GF-D8 (cell line): ENCODE data around the gene TTLL5.
"Not testable (repeated sequence)": the region's sequence is repeated elsewhere in the genome, so short reads cannot be mapped to it uniquely, and the experiment has no call there.

Experiments used
- DNase-seq: peaks from one replicate; lab custom pipeline; 2025; lab: John Stamatoyannopoulos, UW

TTLL5 gene

DNA sequence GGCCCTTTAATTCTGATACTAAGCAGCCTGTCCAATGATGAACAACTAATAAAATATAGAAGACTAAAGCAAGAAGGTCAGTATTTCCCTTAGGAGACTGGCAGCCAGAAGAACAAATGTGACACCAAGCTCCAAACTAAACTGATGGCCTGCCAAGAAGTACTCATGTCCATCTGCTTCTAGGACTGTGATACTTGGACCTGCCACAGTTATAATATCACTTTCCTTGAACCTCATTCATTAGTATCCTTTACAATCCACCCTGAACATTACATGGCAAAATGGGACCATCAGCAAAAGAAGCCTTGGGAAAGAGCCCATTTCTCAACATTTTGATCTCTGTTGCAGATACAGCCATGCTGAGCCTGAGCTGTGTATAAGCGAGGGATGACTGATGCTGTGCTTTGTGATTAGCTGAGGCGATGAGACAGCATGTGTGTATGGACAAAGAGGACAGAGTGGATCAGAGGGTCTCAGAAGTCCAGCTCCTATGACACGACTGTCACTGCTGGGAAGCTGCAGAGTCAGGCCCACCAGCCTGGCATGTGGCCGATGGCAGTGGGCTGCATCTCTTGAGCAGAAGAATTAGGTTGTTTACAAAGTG, 246.8 kb downstream of the TTLL5 start:
- no peak for DNase-seq

DNA sequence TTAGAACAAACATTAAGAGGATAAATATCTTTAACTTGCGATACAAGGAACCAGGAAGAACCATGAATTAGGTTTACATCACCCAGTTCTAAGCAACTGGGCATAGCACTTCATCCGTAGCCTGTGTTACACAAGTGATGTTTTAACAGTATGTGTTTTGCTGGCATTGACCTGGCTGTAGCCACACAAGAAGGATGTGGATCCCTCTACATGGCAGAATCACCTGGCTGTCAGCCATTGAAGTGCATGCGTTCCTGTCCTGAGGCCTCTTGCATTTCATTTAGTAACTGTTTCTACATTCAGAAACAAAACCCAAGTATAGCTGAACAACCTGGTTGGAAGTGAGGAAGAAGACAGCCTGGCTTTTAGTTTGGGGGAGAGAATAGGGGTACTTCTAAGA, 248.6 kb downstream of the TTLL5 start:
- no peak for DNase-seq

DNA sequence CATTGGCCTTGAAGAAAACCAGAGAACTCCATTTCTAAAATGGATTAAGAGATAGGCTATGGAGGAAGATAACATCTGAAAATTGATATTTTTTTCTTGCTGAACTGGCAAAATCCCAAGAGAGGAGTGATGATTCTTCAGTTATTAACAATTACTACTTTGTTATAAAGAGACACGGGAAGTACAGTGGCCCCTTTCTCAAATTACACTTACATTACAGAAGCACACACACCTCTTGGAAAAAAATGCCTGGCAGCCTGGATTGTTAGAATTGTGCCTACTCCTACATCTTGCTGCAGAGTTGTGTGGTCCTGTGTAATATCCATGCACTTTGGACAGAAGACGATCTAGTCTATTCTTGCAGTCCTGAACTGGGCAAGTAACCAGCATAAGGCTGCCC, 249.0 kb downstream of the TTLL5 start:
- no peak for DNase-seq

DNA sequence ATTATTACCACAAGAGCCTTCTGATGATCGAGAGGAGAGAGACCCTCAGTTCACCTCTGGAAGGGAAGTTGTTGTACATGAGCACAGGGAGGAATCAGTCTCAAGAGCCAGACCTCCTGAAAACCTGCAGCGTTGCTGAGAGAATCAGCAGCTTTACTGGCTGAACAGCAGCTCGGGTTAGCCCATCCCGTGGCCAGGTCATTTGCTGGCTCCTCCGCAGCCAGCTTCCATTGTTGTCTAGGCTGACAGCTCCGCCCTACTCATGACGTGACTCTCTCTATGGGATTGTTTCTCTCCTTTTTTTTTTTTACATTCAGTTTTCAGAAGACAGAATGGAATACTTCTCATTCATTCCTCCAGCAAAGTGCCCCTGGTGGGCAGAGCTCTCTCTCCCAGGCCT, 250.8 kb downstream of the TTLL5 start:
- no peak for DNase-seq

DNA sequence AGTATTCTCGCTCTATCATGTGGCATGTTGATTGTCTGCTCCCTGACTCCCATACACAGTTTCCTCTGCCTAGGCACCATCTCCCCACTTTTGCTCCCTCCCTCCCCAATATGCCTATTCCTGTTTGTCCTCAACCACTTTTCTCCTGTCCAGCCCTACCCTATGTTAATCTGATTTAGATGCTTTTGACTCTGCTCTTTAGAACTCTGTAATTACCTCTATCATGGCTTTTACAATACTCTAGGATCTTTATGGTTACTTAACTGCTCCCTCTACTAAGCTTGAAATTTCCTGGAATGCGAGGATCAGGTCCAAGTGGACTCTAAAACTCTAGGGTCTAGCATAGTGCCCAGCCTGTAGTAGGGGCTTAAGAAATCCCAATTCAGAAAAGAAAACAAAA, 252.1 kb downstream of the TTLL5 start:
- no peak for DNase-seq

DNA sequence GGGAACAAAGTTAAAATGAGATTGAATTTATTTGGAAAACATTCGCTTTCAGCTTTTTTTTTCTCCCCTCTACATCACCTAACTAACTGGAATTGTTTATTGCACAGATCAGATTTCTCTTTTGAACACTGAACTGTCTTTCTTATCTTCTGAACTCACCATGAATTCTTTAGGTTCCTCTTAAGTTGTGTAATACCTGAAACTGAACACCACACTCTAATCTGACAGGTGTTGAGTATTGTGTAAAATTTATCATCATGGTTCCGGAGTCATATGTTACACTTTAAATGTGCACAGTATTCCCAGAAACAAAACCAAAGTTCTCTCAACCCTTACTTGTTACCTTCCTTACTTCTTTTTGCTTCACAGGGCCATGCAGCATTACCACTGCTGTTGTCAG, 254.0 kb downstream of the TTLL5 start:
- DNase-seq, result no peak

DNA sequence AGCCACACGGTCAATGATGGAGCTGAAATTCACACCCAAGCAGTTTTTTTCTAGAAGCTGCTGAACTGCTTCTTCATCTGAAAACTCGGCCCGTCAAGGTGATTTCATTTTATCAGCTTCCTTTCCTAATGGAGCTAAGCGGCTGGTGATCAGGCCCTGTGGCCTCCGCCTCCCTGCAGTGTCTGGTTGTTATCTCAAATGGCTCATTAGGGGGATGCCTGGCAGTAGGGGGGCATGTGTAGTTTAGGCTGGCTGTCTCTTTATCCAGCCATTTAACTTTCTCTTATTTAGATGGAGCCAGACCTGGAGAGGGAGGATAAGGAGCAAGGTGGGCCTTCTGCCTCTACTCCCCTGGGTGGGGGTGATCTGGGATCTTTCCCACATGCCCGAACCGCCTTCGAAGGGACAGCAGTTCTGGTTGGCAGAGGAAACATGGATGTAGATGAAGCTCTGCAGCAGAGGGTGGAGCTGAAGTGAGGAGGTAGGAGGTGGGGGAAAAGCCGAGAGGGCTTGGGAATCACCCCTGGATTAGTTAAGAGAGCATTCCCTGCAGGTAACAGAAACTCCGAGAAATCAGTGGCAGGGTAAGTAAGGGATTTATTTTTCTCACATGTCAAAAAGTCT, 256.4 kb downstream of the TTLL5 start:
- no peak for DNase-seq

DNA sequence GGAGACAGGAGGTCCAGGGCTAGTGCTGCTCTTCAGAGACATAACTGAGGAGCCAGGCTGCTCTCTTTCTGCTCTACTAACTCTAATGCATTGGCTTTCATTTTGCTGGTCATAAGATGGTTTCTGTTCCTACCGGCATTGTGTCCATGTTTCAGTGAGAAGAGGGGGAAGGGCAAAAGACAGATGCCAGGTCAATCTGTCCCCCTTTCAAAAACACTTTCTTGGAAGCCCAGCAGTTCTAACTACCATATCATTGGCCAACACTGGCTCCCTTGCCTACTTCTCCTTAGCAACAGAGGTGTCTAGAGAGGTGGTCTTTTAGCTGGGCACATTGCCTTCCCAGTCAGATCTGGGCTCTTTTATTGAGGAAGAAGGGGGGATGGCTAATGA, 256.9 kb downstream of the TTLL5 start:
- DNase-seq, result no peak

DNA sequence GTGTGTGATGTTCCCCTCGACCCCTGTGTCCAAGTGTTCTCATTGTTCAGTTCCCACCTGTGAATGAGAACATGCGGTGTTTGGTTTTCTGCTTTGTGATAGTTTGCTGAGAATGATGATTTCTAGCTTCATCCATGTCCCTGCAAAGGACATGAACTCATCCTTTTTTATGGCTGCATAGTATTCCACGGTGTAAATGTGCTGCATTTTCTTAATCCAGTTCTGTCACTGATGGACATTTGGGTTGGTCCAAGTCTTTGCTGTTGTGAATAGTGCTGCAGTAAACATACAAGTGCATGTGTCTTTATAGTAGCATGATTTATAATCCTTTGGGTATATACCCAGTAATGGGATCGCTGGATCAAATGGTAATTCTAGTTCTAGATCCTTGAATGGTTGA, 259.4 kb downstream of the TTLL5 start:
- DNase-seq, result not testable (repeated sequence)

DNA sequence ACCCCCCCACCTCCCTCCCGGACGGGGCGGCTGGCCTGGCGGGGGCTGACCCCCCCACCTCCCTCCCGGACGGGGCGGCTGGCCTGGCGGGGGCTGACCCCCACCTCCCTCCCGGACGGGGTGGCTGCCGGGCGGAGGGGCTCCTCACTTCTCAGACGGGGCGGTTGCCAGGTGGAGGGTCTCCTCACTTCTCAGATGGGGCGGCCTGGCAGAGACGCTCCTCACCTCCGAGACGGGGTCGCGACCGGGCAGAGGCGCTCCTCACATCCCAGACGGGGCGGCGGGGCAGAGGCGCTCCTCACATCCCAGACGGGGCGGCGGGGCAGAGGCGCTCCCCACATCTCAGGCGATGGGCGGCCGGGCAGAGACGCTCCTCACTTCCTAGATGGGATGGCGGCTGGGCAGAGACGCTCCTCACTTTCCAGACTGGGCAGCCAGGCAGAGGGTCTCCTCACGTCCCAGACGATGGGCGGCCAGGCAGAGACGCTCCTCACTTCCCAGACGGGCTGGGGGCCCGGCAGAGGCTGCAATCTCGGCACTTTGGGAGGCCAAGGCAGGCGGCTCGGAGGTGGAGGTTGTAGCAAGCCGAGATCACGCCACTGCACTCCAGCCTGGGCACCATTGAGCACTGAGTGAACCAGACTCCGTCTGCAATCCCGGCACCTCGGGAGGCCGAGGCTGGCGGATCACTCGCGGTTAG, 264.2 kb downstream of the TTLL5 start:
- DNase-seq, result not testable (repeated sequence)

DNA sequence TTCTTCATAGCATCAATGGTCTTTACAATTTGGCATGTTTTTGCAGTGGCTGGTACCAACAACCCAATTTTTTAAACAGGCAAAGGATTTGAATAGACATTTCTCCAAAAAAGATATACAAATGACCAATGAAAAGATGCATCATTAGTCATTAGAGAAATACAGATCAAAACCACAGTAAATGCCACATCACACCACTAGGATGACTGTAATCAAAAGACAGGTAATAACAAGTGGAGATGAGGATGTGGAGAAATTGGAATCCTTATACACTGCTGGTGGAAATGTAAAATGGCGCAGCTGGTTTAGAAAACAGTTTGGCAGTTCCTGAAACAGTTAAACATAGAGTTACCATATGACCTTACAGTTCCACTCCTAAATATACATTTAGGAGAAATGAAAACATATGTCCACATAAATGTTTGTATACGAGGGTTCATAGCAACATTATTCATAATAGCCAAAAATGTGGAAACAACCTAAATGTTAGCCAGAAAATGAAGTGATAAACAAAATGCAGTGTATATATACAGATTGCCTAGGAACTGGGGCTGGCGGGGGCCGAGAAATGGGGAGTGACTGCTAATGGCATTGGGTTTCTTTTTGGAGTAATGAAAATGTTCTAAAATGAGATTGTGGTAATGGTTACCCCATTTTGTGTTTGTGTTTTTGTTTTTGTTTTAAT, 265.5 kb downstream of the TTLL5 start:
- DNase-seq, result no peak

DNA sequence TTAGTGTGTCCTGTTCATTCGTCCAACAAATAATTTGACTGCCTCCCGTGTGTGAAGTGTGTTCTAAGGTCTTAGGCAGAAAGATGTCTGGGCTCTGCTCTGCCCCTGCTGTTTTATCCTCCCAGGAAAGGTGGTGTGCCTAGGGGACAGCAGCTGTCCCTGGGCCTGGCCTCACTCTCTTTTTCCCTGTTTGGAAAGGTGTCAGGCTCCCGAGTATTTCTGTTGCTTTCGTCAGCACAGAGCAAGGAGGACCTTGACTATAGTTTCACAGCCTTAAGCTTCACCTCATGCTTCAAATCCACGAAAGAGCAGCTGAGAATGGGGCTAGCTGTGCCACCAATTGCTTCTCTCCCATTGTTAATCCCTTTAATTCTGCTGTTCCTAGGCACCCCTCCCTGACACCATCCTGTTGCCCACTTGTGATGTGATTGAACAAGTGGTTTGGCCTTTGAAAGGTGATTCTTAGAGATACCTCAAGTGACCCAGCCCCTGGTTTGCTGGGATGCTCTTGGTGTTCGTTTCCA, 266.6 kb downstream of the TTLL5 start:
- no peak for DNase-seq

DNA sequence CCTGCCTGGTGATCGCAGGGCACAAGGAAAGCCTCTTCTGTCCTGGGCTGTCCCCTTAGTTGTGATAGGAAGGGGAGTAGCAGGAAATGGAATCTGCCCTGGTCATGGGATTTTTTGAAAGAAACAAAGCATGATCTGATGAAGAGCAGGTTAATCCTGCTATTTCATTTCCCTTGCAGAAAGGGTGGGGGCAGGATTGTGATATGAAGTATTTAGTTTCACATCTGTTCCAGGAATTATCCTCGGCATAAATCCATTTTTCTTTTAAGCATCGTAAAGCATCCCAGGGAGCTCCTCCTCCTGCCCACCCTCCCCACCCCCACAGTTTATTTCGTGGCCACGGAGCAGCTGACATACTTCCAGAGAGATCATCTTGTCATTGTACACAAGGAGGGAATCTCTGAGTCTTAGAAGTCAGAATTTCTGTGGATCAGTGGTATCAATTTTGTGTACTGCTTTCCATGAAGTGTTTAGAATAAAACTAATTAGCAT, 267.7 kb downstream of the TTLL5 start:
- no peak for DNase-seq

DNA sequence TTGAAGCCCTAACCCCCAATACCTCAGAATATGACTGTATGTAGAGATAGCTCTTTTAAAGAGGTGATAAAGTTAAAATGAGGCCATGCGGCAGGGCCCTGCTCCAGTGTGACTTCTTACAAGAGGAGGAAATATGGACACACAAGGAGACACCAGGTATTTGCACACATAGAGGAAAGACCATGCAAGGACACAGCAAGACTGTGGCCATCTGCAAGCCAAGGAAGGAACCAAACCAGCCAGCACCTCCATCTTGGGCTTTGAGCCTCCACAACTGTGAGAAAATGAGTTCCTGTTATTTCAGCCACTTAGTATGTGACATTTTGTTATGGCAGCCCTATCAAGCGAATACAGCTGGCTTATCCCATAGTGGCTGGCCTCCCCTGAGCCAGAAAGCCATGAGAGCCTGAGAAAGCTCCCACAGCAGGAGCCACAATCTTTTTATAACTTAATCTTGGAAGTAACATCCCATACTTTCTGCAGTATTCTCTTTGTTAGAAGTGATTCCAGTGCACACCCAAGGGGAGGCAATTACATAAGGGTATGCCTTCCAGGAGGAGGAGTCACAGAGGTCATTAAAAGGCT, 272.8 kb downstream of the TTLL5 start:
- DNase-seq, result no peak

DNA sequence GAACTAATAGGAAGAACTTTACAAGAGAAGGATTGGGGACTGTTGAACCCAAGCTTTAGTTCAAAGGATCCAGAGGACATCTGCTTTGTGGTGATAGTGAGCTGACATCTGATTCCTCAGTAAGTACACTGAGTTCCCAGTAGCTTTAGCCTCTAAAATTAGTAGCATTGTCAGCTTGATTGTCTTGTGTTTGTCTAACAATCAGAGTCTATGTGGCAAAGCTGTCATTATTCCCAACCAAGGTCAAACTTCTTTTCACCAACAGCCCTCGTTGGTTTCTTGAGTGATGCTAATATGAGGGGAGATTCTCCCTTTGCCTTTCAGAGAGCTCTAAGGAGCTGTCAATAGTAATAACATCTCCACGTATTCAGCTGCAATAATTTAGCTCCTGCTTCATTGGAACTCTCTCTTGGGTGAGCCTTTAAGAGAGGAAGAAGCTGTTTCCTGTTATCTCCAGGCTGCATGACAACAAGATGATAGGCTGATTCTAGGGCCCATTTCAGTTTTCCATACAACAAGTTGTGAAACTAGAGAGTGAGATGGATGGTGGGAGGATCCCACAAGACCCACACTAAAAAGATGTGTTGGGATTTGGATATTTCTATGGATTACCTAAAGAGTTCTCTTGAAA, 274.1 kb downstream of the TTLL5 start:
- no peak for DNase-seq

DNA sequence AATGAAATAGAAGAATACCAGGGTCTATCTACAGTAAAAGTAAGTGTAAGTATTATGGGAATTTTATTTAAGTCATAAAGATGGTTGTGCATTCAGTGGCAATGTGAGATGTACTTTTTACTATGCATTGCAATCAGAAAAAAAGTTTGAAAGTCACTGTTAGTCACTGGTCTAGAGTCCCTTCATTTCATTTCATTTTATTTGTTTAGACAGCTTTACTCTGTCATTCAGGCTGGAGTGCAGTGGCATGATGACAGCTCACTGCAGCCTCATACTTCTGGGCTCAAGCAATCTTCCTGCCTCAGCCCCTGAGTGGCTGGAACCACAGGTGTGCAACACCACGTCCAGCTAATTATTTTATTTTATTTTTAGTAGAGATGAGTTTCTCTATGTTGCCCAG, 278.2 kb downstream of the TTLL5 start:
- DNase-seq, result no peak

DNA sequence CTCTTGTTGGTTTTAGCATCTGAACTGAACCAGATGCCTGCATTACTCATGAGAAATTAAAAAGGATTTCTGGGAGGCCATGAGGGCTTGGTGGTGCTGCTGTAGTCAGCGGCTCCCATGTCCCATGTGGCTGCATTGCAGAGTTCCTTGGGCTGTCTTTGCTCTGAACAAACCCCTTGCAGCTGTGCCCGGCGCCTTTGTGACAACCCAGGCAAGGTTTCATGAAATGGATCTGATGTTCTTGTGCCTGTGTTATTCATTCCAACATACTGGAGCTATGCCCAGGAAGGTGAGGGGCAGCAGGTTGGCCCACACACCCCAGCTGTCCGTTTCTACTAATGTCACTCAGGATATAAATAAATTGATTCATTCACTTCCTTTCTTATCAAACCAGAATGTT, 280.0 kb downstream of the TTLL5 start:
- no peak for DNase-seq

DNA sequence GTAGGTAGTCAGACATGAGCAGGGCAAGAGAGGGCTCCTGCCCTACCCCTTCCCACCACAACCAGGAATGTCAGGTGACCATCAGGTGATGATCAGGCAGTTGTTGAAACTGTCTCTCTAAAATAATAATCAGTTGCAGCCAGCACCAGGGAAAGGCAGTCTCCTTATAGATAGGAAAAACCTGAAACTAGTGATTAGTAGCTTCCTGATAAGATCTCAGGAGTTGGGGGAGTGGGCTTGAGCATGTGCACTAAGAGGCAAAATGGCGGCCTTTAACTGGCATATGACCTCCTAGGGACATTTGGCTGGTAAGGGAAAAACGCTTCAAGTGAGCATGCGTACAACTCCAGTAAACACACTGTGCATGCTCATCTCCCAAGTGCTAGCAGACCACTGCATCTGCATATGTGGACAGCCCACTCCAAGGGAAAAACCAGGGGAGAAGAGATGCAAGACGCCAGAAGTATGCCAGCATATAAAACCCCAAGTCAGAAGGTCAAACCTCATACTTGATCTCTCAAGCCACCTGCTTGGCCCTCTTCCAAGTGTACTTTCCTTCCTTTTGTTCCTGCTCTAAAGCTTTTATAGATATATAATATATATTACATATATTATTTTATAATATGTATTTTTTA, 283.7 kb downstream of the TTLL5 start:
- no peak for DNase-seq

DNA sequence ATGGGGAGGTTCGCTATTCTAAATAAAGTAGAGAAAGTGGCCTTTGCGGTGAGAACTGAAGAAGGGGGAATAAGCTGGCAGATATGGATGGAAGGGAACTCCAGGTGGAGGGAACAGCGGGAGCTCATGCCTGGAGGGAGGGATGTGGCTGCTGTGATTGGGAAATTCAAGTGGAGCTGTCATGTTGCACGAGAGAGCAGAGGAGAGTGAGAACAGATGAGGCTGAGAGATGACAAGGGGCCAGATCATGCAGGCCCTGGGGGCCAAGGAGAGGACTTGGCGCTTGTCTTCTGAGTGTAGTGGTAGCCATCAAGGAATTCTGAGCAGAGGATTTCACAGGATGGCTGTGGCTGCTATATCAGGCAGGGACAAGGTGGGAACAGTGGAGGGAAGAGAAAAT, 285.7 kb downstream of the TTLL5 start:
- no peak for DNase-seq

DNA sequence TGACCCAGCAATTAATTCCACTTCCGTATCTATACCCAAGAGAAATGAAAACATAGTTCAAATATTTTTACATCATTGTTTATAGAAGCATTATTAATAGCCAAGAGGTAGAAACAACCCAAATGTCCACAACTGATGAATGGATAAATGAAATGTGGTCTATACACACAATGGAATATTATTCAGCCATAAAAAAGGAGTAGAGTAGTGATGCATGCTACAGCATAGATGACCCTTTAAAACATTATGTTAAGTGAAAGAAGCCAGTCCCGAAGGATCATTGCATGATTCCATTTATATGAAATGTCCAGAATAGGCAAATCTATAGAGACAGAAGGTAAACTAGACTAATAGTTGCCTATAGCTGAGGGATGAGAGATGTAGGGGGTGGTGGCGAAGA, 291.4 kb downstream of the TTLL5 start:
- no peak for DNase-seq

DNA sequence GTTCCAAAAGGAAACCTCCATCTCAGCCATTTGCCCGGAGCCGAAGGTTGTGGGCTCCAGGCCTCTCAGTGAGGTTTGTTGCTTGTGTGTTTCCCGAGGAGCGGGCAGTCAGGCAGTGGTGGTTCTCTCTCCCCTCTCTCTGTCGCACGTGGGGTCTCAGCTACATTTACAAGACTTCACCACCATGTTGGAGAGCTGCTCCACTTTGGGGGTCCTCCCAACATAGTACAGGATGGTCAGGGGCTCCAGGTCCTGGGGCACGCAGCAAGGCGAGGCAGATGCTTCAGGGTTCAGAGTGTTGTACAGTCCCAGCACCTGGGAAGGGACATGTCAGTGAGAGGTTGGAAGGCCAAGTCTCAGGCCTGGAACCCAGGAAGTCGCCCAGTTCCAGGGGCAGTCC, 298.0 kb downstream of the TTLL5 start:
- DNase-seq, result no peak
